Amniotic stem cell (primary cell): ENCODE data around the gene TCF12.
A peak's percentile ranks its signal among the peaks of the same experiment; 100 is the strongest.

ENCODE experiments used
- DNase-seq: peaks from one replicate; lab custom pipeline; 2025; lab: John Stamatoyannopoulos, UW

TCF12 gene

DNA sequence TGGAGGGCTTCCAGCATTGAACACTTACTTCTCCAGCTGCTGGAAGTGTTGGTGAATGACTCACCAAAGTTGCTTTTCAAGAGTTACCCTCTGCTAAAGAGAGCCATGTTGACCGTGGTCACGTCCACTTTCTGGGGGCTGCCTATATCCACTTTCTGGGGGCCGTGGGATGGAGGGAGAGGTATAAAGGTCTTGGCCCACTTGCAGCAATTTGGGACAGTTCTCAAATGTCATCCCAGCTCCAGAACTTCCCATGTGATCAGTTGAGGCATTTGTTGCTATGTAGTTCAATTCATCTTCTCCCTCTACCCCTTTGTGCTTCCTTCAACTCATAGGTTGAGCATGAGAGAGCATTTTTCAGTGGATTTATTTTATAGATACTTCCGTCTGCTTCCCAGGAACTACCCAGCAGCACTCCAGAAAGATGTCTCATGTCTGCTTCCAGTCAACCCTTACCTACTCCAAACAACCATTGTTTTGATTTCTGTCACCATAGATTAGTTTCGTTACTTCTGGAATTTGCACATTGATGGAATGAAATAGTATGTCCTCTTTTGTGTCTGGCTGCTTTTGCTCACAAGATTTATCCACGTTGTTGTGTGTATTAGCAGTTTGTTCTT lies 130.6 kb downstream of the TCF12 start:
- peak; percentile 9 for DNase-seq

DNA sequence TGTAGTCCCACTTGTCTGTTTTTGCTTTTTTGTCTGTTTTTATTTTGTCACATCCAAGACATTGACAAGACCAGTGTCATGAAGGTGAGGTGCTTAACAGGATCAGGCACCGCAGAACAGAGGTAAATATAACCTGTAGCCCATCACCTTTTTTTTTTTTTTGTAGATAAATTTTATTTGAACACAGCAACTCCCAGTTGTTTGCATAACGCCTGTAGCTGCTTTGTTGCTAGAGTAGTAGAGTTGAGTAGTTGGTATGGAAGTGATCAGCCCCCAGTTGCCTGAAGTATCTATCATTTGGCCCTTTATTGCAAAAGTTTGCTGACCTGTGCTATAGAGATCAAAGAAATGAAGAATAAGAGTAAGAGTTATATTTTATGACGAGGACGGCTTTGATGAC lies 135.0 kb downstream of the TCF12 start:
- no peak for DNase-seq

DNA sequence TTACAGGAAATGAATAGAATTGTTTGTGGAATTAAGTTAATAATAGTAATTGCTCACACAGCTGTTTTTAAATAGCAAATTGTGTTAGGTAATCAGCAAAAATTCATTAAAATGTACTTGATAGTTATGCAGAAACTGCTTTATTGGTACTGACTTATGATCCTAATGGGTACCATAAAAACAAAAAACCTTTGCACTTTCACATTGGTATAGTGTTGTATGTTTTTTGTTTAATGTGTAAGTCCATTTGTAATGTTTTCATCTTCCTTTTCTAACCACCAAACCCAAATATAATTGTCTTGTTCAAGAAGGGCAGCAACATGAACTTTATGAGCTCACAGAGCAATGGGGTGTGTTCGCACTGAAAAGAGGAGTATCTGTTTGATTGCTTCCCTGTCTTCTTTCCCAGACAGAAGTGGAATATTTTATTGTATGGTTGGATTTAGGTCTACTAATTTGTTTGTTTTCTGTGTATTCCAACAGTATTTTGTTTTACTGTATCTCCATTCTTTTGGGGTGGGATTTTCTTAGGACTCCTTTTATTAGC lies 135.8 kb downstream of the TCF12 start:
- no peak for DNase-seq

DNA sequence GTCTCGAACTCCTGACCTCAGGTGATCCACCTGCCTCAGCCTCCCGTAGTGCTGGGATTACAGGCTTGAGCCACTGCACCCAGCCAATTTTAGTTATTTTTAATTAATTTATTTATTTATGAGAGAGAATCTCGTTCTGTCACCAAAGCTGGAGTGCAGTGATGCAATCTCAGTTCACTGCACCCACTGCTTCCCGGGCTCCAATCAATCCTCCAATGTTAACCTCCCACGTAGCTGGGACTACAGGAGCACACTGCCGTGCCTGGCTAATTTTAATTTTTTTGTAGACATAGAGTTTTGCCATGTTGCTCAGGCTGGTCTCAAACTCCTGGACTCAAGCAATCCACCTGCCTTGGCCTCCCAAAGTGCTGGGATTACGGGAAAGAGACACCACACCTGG lies 137.9 kb downstream of the TCF12 start:
- DNase-seq: no peak

DNA sequence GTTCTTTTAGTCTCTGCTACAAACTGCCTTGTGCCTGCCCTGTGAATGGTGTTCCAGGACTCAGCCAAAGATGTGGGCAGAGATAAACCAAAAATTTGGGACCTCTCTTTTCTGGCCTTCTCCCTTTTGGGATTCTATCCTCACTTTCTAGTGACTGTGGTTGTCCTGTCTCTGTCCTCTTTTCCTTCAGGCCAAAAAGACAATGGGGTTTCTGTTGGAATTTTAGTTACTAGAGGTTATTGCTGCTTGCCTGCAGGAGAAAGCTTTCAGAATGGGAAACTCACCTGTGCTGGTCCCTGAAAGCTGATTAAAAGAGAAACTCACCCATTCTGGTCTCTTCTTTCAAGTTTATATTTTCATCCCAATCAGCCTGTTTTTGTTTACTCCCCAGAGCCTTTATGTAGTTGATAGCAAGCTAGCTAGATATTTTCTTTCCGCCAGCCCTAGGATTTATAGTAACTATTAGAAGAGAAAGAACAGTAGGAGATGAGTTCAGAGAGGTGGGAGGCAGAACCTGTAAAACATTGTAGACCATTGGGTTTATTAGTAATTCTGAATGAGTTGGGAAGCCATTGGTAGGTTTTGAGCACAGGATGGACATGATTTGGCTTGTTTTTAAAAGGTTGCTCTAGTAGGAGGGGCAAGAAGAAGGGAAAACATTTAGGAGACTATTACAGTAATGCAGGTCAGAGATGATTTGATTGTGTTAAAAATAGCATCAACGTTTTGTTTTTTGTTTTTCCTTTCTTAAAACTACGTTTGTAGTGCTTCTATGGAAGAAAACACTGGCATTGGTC lies 138.9 kb downstream of the TCF12 start:
- no peak for DNase-seq

DNA sequence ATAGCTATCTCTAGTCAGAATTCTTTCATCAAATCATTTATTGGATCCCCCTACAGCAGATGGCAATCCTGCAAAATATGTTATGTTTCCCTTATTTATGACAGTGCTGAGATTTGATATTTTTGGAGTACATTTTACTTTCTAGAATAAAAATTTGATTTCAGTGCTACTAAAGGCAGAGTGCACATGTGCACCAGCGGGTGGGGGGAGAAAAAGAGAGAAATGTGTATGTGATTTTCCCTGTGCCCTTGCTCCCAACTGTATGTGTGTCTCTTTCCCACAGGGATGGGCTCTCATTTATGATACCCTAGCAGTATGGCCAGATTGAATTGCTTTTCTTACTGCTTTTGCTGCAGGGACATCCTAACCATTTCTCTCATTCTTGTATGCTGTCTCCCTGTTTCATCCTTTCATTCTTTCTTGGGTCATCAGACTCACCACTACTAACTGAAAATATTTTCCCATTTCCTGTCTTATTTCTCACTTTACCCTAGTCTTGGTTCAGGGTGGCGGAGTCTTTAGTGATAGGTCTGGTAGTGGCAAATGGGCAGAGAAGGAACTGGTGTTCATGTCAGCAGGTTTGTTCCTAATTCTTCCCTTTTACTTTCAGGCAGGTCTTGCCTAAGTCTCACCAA lies 140.7 kb downstream of the TCF12 start:
- no peak for DNase-seq

DNA sequence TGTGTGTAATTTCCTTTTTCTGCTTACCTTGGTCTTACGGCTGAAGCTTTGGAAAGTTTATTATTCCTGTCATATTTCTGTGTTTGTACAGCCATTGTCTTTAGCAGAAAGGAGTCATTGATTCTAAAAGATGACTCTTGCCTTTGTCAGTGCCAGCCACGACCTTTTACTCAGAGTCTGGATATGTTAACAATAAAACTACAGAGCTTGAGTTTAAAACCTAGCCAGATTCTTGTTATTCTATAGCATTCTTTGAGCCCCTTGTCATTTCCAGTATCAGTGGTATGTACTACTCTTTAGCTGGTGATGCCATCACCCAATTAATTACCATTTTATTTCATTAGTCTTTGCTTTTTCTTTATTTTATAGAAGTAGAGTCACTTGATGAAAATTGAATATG lies 142.4 kb downstream of the TCF12 start:
- DNase-seq: peak; percentile 21

DNA sequence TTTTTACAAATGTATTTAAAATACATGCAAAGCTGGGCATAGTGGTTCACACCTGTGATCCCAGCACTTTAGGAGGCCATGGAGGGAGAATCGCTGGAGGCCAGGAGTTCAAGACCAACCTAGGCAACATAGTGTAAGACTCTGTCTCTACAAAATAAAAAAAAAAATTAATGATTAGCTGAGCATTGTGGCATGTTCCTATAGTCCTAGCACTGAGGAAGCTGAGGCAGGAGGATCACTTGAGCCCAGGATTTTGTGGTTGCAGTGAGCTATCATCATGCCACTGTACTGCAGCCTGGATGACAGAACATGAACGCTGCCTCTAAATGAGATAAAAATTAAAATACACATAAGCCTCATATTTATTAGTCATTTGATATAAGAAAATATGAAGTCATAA lies 142.8 kb downstream of the TCF12 start:
- DNase-seq: no peak

DNA sequence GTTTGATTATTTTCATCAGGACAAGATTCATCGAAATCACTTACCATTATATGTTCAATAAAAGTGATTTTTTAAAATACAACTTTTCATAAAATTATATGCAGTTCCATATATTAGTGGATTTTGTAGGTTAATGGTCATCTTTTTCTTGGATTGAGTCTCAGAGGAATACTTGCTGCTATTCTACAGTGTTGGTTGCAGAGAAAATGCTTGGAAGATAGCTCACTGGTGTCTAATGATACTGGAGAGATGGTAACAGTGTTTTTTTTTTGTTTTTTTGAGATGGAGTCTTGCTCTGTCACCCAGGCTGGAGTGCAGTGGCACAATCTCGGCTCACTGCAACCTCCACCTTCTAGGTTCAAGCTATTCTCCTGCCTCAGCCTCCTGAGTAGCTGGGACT lies 143.3 kb downstream of the TCF12 start:
- no peak for DNase-seq

DNA sequence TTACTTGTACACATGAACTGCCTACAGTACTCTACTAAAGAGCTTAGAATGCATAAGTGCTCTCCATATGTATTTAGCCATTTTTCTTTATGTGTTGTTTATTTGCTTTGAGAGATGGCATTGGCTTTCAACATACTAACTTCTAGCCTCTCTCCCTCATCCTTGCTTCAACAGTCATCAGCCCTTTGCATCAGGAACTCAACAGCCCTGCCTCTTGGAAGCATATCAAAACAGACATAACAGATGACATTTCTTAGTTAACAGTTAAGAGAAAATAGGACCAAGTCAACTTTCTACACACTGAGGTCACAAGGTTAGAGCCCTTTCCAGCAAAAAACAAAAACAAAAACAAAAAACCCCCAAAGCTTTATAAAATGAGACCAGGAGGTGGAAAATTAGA lies 145.6 kb downstream of the TCF12 start:
- no peak for DNase-seq

DNA sequence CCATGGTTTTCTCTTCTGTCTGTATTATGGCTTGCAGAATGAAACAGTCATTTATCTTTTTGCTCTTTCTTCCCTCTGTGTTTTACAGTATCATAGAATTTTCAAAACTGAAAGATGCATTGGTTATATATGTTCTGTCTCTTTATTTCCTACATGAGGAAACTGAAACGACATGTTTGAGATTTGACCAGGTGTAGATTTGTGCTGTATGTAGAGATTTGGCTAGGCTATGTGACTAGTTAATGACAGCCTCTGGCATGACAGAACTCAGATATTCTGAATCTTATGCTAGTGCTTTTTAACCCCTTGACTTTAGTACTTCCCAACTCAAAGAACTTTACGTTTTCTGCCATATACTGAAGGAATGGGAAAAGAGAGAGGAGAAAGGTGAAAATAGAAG lies 151.0 kb downstream of the TCF12 start:
- DNase-seq: no peak

DNA sequence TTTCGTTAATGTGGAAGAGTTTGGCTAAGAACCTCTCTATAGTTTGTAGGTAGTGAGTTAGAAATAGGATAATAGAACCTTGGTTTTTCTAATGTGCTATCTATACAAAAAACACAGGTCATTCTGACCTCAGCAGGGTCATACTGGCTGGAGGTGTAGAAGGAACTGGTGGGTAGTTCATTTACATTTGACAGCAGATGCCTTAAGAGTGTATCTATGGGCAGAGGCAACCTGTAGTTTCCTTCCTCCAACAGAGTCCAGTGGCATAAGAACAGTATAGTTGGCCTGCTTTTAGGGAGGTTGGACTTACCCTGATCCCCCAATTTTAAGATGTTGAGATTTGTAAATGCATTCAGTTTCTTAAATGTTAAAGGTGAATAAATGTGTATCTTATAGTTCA lies 152.2 kb downstream of the TCF12 start:
- no peak for DNase-seq

DNA sequence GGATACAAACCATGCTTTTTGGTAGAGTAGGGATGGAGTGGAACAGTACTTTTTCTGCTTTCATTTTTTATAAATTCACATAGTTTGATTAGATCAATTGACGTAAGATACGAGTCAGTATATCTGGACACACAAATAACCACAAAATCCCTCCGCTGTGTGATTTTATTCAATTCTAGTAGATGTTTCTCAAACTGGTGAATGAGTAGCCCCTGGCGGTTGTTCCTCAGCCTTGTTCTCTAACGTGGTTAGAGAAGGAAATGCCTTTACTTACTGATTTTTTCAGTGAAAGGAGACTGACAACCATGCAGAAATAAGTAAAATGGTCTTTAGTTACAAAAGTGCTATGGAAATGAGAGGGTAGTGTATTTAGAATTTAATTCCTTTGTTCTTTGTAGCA lies 161.0 kb downstream of the TCF12 start:
- no peak for DNase-seq

DNA sequence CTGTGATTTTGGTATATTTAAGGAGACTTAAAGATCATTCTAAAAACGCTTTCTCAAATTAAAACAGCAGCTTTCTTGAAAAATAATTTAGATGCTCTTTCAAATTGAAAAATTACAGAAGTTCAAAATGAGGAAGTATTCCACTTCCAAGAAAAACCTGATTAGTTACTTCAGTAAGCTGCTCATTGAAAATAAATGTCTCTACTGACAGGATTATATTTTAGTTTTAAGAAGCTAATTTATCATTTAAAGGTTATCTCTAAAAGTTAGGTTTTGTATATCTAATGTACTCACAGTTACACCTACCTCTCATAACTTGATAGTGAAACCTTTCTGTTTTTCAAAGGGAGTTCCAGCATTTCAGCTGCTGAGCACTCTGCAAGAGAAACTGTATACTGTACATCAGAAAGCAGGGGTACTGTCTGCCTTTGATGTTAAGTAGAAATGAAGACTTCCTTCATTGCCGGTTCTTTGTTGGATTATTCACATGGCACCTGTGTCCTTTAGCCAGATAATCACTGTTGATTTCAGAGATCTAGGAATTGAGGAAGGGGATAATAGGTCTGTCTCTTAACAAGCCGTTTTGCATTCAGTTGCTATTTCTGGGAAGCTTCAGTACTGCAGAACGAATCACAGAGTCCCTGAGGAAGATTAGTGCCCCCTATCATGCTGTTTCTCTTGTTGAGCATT lies 161.6 kb downstream of the TCF12 start:
- DNase-seq: no peak

DNA sequence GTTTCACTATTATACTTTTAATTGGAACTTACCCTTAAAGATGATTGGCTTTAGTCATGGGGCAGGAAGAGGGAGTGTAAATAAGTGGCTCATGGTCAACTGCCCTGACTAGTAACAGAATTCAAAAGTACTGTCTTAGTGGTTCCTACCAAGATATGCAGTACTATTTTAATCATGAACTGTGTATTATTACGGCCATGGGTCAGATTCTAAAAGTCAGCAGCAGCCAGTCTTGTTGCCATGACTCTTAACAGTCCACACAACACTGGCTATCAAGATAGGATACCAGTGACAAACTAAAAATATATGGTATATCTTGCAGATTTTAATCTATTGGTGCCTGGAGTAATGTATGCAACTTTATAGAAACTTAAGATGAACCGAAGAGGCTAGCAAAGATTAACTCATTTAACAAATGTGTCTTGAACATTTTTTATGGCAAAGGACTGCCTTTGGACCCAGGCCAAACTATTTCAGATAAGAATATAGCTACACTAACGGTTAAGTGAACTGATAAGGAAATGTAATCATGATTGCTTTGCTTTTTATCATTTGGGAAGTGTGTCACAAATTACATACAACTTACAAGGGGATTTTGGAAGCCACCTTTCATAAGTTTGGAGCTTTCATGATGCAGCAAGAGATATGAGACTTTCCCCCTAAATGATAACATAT lies 163.7 kb downstream of the TCF12 start:
- no peak for DNase-seq

DNA sequence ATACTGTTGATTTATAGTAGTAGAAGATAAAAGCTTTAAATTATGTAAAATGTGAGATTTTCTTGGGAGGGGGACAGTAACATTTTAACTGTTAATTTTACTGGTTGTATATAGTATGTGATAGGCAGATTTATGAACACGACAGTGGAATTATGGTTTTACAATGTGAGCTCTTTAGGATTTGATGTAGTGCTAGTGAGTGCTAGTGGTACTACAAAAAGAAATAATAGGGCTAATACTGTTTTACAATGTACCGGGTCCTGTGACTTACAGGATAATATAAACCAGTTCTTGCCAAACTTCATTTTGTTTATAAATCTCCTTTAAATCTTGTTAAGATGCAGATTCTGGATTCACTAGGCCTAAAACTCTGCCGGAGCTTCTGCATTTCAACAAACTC lies 165.7 kb downstream of the TCF12 start:
- no peak for DNase-seq

DNA sequence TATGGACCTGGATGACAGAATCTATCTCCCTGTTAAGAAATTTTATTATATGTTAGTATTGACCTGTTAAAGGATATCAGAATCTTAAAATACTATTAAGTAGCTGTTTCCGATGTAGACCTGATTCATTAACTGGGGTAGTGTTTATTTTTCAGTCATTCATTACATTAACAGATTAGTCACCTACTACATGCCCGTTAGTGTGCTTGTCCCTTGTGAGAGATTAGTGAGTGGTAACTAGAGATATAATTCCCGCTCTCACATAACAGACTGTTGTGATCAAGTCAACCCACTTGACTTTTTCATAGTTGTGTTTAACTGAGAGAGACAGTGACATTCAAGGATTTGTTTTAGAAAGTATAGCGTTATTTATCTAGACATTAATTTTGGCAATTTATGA lies 166.8 kb downstream of the TCF12 start:
- no peak for DNase-seq

DNA sequence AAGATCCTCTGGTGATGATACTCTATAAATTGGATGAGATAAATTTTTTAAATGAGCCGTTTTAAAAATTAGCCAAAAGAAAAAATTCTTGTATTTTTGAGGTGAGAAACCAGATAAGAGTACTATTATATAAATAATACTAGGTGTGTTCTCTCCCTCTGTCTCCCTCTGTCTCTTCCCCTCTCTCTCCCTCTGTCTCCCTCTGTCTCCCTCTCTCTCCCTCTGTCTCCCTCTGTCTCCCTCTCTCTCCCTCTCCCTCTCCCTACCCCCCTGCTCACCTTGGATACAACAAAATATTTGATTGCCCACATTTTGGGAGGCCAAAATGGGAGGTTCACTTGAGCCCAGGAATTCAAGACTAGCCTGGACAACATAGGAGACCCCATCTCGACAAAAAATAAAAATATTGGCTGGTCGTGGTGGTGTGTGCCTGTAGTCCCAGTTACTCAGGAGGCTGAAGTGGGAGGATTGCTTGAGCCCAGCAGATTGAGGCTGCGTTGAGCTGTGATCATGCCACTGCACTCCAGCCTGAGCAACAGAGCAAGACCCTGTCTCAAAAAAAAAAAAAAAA lies 168.5 kb downstream of the TCF12 start:
- DNase-seq: no peak

DNA sequence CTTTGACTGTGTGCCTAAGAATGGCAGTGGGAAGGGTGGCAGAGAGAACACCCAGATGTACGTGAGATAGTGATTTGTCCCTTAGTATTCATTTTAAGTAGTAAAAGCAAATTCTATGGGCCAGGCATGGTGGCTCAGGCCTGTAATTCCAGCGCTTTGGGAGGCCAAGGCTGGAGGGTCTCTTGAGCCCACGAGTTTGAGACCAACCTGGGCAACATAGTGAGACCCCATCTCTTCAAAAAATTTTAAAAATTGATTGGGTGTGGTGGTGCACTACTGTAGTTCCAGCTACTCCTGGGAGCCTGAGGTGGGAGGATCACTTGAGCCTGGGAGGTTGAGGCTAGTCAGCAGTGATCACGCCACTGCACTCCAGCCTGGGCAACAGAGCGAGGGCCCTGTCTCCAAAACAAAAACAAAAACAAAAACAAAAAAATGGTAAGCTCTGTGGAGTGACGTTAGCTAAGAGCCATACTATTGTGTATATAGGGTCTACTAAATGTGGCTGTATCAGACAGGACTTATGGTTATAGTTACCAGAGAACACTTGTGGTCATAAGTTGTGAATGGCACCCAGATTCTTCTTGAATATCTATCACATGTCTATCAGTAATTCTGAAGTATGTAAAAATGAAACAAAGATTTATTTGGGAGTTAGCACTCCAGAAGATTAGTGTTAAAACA lies 171.5 kb downstream of the TCF12 start:
- DNase-seq: no peak

DNA sequence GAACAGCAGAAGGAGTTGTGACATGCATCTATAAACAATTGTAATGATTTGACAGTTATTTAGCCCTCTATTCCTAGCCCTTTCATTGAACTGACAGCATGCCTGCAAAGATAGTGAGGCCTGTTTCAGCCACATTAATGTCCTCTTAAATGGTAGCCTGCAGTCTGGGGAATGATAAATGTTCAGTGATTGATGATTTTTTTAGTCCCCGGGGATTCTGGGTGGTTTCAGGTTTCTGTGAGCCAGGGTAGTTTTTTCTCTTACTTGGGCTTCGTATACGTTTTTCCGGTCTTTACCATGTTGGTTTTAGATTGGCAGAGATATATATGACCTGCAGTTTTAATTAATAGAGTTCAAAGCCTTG lies 172.0 kb downstream of the TCF12 start:
- DNase-seq: no peak

DNA sequence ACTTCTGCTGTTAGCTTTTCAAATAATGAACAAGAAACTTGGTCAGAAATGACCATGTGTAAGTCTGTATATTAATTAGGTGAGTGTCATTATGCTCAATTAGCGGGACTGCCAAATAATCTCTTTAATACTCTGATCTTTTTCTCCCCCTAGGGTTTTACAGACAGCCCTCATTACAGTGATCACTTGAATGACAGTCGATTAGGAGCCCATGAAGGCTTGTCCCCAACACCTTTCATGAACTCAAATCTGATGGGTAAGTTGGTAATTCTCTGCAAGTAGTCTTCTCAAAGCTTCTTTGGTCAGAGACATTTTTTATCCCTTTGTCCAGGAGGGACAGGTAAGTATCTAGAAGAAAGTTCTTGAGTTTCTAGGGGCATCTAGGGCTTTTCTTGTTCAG lies 173.2 kb downstream of the TCF12 start:
- DNase-seq: no peak
